Transverse colon (tissue), 3 donors: ENCODE measurements around the gene NRCAM.

Experiments
- EP300 ChIP-seq: sonication (generic); formaldehyde crosslinking; IDR thresholded peaks from one replicate; pipeline ENCODE4 v1.6.1; 2017; ENCODE audit warnings: antibody characterized with exemption, low read depth
- POLR2A ChIP-seq: fragments of 450-650 bp; IDR thresholded peaks from one replicate; pipeline ENCODE4 v1.6.1; 2016; ENCODE audit warnings: antibody characterized with exemption, mild to moderate bottlenecking, moderate library complexity
- TF ChIP-seq, protein P1 (sequence below), 5 experiments: fragments of 200-600 bp in 3 of 5; fragments of 450-650 bp in 2 of 5; sonication (generic) in 3 of 5; IDR thresholded peaks; 1 replicate in 2 of 5; 2 replicates in 3 of 5; pipeline ENCODE4 v1.5.1; 2016 to 2017; ENCODE audit warnings: antibody characterized with exemption in 5 of 5, inconsistent platforms in 3 of 5, mild to moderate bottlenecking in 2 of 5, moderate library complexity in 1 of 5

GRCh38 chr7:108231221-108231620, 225.0 kb downstream of the NRCAM start:
- TF ChIP-seq, protein P1, sequence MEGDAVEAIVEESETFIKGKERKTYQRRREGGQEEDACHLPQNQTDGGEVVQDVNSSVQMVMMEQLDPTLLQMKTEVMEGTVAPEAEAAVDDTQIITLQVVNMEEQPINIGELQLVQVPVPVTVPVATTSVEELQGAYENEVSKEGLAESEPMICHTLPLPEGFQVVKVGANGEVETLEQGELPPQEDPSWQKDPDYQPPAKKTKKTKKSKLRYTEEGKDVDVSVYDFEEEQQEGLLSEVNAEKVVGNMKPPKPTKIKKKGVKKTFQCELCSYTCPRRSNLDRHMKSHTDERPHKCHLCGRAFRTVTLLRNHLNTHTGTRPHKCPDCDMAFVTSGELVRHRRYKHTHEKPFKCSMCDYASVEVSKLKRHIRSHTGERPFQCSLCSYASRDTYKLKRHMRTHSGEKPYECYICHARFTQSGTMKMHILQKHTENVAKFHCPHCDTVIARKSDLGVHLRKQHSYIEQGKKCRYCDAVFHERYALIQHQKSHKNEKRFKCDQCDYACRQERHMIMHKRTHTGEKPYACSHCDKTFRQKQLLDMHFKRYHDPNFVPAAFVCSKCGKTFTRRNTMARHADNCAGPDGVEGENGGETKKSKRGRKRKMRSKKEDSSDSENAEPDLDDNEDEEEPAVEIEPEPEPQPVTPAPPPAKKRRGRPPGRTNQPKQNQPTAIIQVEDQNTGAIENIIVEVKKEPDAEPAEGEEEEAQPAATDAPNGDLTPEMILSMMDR (IDR thresholded peaks at IDR 0.05): no peak
- TF ChIP-seq EP300 (no peak), POLR2A (no peak)
